Calu3 (cell line): Measurements from ENCODE around the gene CNOT2. TPM values are rescaled to one million over a fixed set of nuclear protein-coding genes. Genes with fewer than 3 reads are reported as not detected.

Source experiments
- BruUV-seq: library from RNA; stranded (reverse); fragments of 400-500 nt; replicated peaks from 2 replicates; lab custom pipeline; 2021; lab: Mats Ljungman, UMichigan
- CTCF ChIA-PET: fragments of 300-600 bp; sonication (Branson Sonifier 250); formaldehyde crosslinking; loops from one replicate; lab custom pipeline; 2022; ENCODE audit warnings: antibody characterized with exemption; lab: Charles Lee
- DNase-seq: peaks from one replicate; pipeline ENCODE4 v3.0.0; 2022
- H3K27ac Mint-ChIP-seq: one replicate; pipeline ENCODE4 v1.8.0; 2022; ENCODE audit warnings: mixed read lengths; ENCODE audit not compliant: unreplicated experiment
- H3K27me3 Mint-ChIP-seq: one replicate; pipeline ENCODE4 v1.8.0; 2022; ENCODE audit warnings: mixed read lengths; ENCODE audit not compliant: unreplicated experiment
- H3K36me3 Mint-ChIP-seq: one replicate; pipeline ENCODE4 v1.8.0; 2022; ENCODE audit warnings: mild to moderate bottlenecking, moderate library complexity, mixed read lengths; ENCODE audit not compliant: insufficient read depth, unreplicated experiment
- H3K4me1 Mint-ChIP-seq: one replicate; pipeline ENCODE4 v1.8.0; 2022; ENCODE audit warnings: mild to moderate bottlenecking, low read depth, mixed read lengths; ENCODE audit not compliant: unreplicated experiment
- H3K4me3 Mint-ChIP-seq: one replicate; pipeline ENCODE4 v1.8.0; 2022; ENCODE audit warnings: mild to moderate bottlenecking, low read depth, moderate library complexity, mixed read lengths; ENCODE audit not compliant: unreplicated experiment
- H3K9me3 Mint-ChIP-seq: one replicate; pipeline ENCODE4 v1.8.0; 2022; ENCODE audit warnings: low read depth, mixed read lengths; ENCODE audit not compliant: unreplicated experiment
- intact Hi-C: fragments of 100-400 bp; cut with micrococcal nuclease; formaldehyde crosslinking; loops from one replicate; pipeline ENCODE4 v1.10.0; 2022; ENCODE audit not compliant: unreplicated experiment
- total RNA-seq: library from RNA; stranded (reverse); gene quantifications from 2 replicates; pipeline ENCODE4 v1.2.3, GENCODE V29; 2022
- TF ChIP-seq, protein P1 (sequence below): fragments of 200-600 bp; IDR thresholded peaks from one replicate; pipeline ENCODE4 v1.8.0; 2022; ENCODE audit warnings: antibody characterized with exemption; ENCODE audit not compliant: unreplicated experiment

Gene CNOT2
- total RNA-seq, 1 experiment from 2014 or later, result 126 TPM

DNA sequence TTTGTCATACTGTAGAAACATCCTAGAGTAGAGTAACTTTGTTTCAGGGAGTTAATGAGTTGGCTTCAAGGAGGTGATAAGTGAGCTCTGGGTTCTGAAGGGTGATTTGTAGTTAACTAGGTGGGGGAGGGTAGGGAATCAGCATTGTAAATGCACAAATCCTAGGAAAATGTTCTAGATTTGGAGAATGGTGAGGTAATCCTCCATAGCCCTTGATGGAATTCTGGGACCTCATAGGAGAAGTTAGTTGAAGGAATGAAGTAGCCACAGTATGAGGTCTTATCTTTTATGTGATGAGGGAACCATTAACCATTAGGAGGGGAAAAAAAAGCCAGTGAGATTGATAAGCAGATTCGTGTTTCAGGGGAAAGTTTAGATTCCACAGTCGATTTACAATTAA lies 8.0 kb downstream of the CNOT2 start:
- no peaks in the 10 kb centered on the region for H3K27me3 Mint-ChIP-seq
- H3K4me1 Mint-ChIP-seq, result peaks cover 43% of the 10 kb centered on the region
- TF ChIP-seq, protein P1, sequence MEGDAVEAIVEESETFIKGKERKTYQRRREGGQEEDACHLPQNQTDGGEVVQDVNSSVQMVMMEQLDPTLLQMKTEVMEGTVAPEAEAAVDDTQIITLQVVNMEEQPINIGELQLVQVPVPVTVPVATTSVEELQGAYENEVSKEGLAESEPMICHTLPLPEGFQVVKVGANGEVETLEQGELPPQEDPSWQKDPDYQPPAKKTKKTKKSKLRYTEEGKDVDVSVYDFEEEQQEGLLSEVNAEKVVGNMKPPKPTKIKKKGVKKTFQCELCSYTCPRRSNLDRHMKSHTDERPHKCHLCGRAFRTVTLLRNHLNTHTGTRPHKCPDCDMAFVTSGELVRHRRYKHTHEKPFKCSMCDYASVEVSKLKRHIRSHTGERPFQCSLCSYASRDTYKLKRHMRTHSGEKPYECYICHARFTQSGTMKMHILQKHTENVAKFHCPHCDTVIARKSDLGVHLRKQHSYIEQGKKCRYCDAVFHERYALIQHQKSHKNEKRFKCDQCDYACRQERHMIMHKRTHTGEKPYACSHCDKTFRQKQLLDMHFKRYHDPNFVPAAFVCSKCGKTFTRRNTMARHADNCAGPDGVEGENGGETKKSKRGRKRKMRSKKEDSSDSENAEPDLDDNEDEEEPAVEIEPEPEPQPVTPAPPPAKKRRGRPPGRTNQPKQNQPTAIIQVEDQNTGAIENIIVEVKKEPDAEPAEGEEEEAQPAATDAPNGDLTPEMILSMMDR, result no peak

DNA sequence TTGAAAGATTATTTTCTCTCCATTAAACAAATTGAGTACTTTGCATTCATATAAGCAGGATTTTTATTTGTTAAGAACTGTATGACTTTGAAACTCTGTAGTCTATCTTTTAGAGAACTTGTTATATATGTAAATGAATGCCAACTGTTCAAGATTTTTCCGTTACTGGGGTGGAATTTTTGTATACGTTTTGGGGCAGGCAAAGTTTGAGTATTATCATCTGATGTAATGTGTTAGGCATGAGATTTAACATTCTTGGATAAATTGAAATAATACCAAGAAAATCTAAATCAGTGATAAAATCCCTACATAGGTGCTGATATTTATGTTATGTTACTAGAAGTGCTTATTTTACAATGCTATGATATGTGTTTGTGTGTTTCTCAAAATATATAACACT lies 8.4 kb downstream of the CNOT2 start:
- CTCF ChIA-PET, result no interaction called here
- peaks cover 39% of the 10 kb centered on the region for H3K4me1 Mint-ChIP-seq
- intact Hi-C loops, result no loop called here
- no peaks in the 10 kb centered on the region for H3K9me3 Mint-ChIP-seq
- H3K27ac Mint-ChIP-seq, result peak overlapping the region; percentile 9
- no peaks in the 10 kb centered on the region for H3K27me3 Mint-ChIP-seq
- no peak overlapping the region for H3K4me3 Mint-ChIP-seq
- no TSS peak for BruUV-seq
- TF ChIP-seq, protein P1, result no peak
- H3K36me3 Mint-ChIP-seq, result peaks cover 9% of the 10 kb centered on the region
- no peak for DNase-seq

More for the DNA sequence above, 8.0 kb downstream of the CNOT2 start:
- Mint-ChIP-seq H3K36me3 (peaks cover 5% of the 10 kb centered on the region), H3K27ac (peak overlapping the region; percentile 9), H3K9me3 (no peaks in the 10 kb centered on the region), H3K4me3 (no peak overlapping the region)
- CTCF ChIA-PET, result no interaction called here
- no TSS peak for BruUV-seq
- intact Hi-C loops, result no loop called here
- no peak for DNase-seq

DNA sequence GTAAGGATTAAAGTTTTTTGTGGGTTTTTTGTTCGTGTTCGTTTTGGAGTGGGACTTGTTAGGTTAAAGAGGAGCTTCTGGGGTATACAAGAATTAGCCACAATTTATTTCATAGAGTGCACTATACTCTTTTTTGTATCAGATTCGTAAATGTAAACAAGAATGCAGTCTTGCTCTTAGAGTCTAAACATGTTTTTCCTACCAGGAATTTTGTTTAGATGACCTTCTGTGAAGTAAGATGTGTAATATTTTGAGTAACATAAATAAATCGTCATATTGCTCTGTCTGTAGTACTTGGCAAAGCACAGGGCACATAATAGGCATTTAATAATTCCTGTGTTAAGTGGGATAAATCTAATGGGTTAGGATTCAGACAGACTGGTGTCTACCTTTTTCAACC lies 9.6 kb downstream of the CNOT2 start:
- BruUV-seq, result no TSS peak
- Mint-ChIP-seq H3K36me3 (peaks cover 10% of the 10 kb centered on the region), H3K27me3 (no peaks in the 10 kb centered on the region), H3K4me3 (no peak overlapping the region), H3K9me3 (no peaks in the 10 kb centered on the region), H3K27ac (no peak overlapping the region), H3K4me1 (peaks cover 27% of the 10 kb centered on the region)
- CTCF ChIA-PET, result no interaction called here
- no peak for DNase-seq
- intact Hi-C loops, result no loop called here
- TF ChIP-seq, protein P1, result no peak

DNA sequence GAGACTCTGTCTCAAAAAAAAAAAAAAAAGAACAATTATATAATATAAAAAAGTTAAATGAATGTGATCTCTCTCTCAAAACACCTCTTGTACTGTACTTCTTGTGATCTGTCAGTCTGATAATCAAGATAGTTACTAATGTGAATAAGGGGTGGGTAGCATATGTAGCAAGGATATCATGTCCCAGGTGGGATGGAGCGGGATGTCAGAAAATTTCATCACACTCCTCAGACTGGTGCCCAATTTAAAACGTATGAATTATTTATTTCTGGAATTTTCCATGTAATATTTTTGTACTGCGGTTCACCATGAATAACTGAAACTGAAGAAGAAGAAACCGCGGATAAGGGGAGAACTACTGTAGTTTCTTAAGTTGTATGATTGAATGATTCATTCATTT lies 11.0 kb downstream of the CNOT2 start:
- intact Hi-C loops, result no loop called here

More for the DNA sequence above, 11.0 kb downstream of the CNOT2 start:
- H3K27me3 Mint-ChIP-seq, result no peaks in the 10 kb centered on the region
- TF ChIP-seq, protein P1, result no peak
- DNase-seq, result no peak
- H3K36me3 Mint-ChIP-seq, result peaks cover 10% of the 10 kb centered on the region
- no TSS peak for BruUV-seq
- no peak overlapping the region for H3K27ac Mint-ChIP-seq
- H3K9me3 Mint-ChIP-seq, result no peaks in the 10 kb centered on the region
- CTCF ChIA-PET, result interaction anchor here (0.5 kb wide), 1 partner anchor 1667 kb away, joined by 5 read pairs; no protein-coding TSS in a partner anchor
- H3K4me3 Mint-ChIP-seq, result no peak overlapping the region
- peaks cover 34% of the 10 kb centered on the region for H3K4me1 Mint-ChIP-seq
